Measurements from ENCODE around the gene PI4K2A.

The PI4K2A gene

GRCh38 chr10:97640174-97640867 is at the start of gene PI4K2A:
PI4K2A (plus strand) TSS chr10:97640671; CDS start chr10:97640743, 72 bp downstream.
- in situ Hi-C loops (cut with HindIII; ENCODE audit: low sequenced_read_pairs) = no loop called here

GRCh38 chr10:97590748-97591495 is 49.5 kb upstream of the PI4K2A start:
- in situ Hi-C loops (cut with HindIII; ENCODE audit: low sequenced_read_pairs) = no loop called here

GRCh38 chr10:97593421-97593820 is 47.0 kb upstream of the PI4K2A start:
- in situ Hi-C loops (cut with HindIII; ENCODE audit: low sequenced_read_pairs) = no loop called here

DNA sequence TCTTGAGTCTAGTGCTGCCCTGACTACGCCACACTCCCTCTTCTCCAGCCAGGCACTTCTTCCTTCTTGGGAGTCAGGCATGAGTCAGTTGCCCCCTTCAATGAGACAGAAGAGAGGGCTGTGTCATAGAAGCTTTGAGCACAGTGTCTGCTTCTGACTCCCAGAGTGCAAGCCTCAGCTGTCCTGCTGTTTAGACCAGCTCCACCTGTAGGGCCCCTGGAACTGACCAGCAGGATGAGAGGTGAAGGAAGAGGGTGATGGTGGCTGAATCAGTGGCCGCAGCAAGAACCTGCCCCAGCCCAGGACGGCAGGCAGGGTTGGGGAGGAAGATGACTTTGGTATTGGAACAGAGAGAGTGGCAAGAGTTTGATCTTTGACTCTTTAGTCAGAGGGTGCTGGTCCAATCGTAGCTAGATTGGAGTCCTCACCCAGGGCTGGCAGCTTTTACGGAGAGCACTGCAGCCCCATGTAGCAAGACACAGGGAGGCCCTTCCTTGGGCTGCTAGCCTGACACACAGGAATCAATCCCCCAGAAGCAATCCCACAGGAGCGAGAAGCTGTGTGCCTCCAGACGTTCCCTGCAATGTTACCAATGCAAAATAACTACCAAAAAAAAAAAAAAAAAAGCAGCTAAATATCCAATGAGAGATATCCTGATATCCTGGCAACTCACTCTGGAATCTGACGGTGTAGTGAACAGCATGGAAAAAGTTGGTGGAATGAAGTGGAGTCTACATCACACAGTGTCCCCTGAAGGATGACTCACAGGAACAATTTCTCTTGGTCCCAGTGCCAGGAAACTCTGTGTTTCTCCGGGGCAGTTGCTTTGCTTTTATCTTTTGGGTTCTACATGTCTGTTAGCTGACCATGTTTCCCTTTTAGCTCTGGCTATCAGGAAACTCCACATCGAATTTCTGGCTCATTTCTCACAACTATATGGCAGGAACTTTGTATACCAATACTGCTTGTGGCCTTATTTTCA is 44.1 kb upstream of the PI4K2A start:
- in situ Hi-C loops (cut with HindIII; ENCODE audit: low sequenced_read_pairs) = loop anchor here (5.0 kb wide), 1 partner anchor 34 kb away; no protein-coding TSS in a partner anchor

DNA sequence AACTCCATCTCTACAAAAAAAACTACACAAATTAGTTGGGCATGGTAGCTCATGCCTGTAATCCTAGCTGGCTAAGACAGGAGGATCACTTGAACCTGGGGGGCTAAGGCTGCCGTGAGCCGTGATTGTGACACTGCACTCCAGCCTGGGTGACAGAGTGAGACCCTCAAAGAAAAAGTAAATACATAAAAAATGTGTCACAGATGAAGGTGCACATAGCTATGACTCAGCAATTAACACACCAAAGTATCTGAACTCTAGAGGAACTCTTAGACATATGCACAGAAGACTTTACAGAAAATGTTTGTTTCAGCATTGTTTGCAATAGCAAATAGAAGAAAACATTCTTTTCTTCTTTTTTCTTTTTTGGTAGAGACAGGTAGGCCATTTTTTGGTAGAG is 42.7 kb upstream of the PI4K2A start:
- in situ Hi-C loops (cut with HindIII; ENCODE audit: low sequenced_read_pairs) = loop anchor here (5.0 kb wide), 1 partner anchor 35 kb away; no protein-coding TSS in a partner anchor

GRCh38 chr10:97598407-97599271 is 41.8 kb upstream of the PI4K2A start:
- in situ Hi-C loops (cut with HindIII; ENCODE audit: low sequenced_read_pairs) = loop anchor here (5.0 kb wide), 1 partner anchor 36 kb away; no protein-coding TSS in a partner anchor

GRCh38 chr10:97599272-97599619 is 41.2 kb upstream of the PI4K2A start:
- in situ Hi-C loops (cut with HindIII; ENCODE audit: low sequenced_read_pairs) = loop anchor here (5.0 kb wide), 1 partner anchor 37 kb away; no protein-coding TSS in a partner anchor

DNA sequence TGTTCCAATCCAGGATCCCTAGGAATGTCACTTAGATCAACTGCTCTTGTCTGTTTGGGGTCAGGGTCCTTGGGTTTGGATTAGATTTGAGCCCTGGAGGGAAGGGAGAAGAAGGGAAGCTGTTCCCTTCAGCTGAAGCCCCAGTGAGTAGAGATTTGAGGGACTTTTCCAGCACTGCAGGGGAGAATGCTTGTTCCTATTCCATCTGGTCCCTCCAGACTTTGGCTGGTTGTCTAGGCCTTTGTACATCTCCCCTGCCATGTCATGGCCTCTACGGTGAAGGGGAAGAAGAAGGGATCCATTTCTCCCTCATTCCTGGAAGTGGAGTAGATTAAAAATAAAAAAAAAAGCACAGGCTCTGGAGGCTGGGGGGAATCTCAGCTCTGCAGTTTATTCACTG is 39.9 kb upstream of the PI4K2A start:
- in situ Hi-C loops (cut with HindIII; ENCODE audit: low sequenced_read_pairs) = no loop called here

GRCh38 chr10:97601268-97602215 is 38.9 kb upstream of the PI4K2A start:
- in situ Hi-C loops (cut with HindIII; ENCODE audit: low sequenced_read_pairs) = no loop called here

DNA sequence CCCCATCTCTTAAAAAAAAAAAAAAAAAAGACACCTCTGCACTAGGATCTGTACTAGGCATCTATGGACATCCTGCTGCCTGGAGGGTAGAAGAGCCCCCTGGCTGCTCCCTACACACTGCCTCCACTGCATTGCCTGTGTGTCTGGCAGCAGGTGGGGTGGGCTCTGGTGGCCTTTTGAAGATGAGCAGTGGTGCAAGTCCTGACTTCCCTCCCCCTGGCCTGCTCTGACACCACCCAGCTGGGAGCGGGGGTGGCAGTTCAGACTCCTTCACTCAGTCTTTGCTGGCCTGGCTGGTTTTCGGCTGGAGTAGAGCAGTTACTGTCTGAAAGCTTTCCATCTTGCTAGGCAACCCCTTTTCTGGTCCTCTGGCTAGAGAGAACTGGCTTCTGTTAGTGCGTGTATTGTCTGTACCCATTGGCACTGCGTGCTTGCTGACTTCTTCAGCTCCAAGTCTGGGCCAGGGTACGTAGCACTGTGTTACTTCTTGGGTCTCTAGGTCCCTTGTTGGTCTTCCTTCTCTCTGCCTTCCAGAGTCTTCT is 33.3 kb upstream of the PI4K2A start:
- in situ Hi-C loops (cut with HindIII; ENCODE audit: low sequenced_read_pairs) = no loop called here

DNA sequence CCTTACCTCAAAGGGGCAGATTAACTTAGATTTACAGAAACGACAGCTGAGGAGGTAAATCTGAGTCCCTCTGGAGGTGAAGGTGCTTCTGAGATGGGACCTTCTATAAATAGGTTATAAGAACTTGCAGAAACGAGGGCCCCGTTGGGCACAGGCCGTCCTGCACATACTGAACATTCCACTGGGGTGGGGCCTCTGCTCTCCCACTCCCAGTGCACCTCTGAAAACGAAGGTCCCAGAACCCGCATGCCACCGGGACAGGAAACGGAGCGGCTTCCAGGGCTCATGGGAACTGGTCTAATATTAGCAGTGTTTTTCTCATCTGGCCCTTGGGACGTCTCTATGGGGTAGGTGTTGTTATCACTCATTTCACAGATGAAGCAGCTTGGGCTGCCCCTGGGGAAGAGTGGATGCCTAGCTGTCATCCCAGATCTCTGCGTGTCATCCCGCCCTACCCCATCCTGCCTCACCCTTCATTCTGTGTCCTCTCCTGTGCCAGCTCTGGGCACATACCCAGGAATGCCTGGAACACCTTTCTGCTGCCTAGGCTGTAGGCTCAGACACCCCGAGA is 31.4 kb upstream of the PI4K2A start:
- in situ Hi-C loops (cut with HindIII; ENCODE audit: low sequenced_read_pairs) = no loop called here

DNA sequence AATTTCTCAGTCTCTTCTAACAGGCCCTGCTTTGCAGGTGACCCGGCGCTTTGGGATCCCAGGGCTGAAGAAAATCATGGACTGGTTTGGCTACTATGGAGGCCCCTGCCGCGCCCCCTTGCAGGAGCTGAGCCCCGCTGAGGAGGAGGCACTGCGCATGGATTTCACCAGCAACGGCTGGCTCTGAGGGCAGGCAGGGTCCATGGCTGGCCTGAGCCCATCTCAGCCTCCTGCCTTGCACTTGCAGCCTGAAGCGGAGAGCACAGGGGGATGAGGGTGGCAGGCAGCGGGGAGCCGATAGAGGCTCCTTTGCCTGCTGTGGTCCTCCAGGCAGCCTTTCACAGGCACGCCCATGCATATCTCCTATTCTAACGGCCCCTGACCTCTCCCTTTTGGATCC is 29.0 kb upstream of the PI4K2A start:
- in situ Hi-C loops (cut with HindIII; ENCODE audit: low sequenced_read_pairs) = no loop called here

DNA sequence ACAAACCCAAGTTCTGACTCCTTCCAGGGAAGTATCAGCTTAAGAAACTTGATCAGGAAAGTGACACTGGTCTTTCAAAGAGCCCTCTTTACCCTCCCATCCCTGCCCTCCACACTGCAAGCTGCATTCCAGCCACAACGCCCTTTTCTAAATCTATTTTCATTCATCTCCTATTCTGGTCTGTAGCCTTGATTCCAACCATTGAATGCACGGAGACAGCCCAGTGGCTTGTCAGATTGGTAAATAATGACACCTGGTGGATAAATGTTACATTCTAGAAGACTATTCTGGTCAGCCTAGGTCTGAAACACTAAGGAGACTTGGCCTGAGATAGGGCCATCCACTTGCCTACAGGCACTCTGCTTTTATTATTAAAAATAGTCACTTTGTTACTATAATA is 28.1 kb upstream of the PI4K2A start:
- in situ Hi-C loops (cut with HindIII; ENCODE audit: low sequenced_read_pairs) = no loop called here

GRCh38 chr10:97618285-97618684 is 22.2 kb upstream of the PI4K2A start:
- in situ Hi-C loops (cut with HindIII; ENCODE audit: low sequenced_read_pairs) = no loop called here

DNA sequence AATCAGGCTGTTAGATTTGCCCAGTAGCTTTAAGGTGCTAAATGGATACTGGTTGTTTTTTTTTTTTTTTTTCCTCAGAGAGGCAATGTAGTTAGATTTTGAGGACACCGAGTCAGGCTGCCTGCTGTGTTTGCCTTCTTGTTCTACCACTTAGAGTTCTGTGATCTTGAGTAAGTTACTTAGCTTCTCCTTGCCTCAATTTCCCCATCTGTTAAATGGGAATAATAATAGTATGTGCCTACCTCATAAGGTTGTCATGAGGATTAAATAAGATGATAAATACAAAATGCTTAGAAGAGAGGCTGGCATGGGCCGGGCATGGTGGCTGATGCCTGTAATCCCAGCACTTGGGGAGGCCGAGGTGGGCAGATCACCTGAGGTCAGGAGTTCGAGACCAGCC is 21.7 kb upstream of the PI4K2A start:
- in situ Hi-C loops (cut with HindIII; ENCODE audit: low sequenced_read_pairs) = no loop called here

DNA sequence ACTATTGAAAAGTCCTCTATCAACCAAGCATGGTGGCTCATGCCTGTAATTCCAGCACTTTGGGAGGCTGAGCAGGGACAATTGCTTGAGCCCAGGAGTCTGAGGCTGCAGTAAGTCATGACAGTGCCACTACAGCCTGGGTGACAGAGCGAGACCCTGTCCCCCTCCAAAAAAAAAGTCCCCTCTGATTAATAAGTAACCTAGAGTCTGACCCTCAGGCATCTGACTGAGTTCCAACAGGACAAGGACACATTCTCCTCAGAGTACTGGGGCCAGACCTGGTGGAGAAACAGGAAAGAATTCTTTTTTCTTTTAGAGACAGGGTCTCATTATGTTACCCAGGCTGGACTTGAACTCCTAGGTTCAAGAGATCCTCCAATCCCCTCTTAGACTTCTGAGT is 17.2 kb upstream of the PI4K2A start:
- in situ Hi-C loops (cut with HindIII; ENCODE audit: low sequenced_read_pairs) = no loop called here

DNA sequence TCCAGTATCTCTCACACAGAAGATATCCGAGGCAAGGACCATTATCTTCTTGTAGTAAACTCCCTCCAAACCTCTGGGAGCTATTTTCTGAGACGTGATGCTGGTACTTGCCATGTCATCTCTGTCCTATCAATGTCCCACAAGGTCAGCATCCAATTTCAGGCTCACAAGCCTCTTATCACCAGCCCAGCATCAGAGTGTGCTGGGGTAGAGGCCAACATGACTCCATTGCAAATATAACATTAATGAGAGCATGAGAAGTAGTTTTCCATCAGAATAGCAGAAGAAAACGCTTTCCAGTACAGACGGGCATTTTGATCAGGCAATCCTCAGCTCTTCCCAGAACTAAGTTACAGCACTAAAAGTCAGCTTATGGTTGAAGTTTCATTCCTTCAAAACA is 12.7 kb upstream of the PI4K2A start:
- in situ Hi-C loops (cut with HindIII; ENCODE audit: low sequenced_read_pairs) = no loop called here

DNA sequence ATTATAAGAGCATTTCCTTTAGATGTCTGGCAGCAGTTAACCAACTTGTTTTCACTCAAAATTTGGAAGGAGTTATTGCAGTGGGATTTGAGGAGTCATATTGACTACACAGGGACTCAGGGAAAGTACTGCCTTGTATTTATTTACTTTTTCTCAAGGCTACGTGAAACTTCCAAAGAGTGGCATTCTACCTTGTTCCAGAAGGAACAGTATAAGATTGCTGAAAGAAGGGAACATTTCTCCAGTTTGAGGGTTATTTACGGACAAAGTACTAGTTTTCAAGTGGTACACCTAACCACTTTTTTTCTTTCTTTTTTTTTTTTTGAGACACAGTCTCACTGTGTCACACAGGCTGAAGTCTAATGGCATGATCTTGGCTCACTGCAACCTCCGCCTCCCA is 12.2 kb upstream of the PI4K2A start:
- in situ Hi-C loops (cut with HindIII; ENCODE audit: low sequenced_read_pairs) = no loop called here
